Measurements from ENCODE around the gene NWD2. TPM values are rescaled to one million over a fixed set of nuclear protein-coding genes. Genes with fewer than 3 reads are reported as not detected.

NWD2 gene
- total RNA-seq, 1 experiment from 2014 or later = under 0.01 TPM

DNA sequence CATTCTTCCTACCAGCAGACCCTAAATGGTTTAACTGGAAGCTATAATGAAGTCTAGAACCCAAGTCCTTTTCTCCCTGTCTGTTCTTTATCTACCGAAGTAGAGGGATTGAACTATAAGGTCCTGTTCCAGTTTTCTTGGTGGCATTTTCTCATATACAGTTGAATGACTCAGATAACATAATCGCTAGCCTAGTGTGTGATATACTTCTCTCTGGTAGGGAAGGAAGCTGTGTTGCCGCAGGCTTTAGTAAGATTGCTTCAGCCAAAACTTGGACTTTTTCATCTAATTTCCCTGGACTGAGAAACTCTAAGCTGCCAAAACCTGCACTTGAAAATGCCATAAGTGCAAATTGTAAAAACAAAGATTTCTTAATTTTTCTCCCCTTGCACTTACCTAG, 123.4 kb downstream of the NWD2 start:
- TF ChIP-seq EZH2phosphoT487 (IDR thresholded peaks at IDR 0.05; ENCODE audit: borderline replicate concordance, low read length) (no peak), EZH2 (IDR thresholded peaks at IDR 0.05; ENCODE audit: low read length, unreplicated experiment) (no peak)
- TF ChIP-seq, protein P1, sequence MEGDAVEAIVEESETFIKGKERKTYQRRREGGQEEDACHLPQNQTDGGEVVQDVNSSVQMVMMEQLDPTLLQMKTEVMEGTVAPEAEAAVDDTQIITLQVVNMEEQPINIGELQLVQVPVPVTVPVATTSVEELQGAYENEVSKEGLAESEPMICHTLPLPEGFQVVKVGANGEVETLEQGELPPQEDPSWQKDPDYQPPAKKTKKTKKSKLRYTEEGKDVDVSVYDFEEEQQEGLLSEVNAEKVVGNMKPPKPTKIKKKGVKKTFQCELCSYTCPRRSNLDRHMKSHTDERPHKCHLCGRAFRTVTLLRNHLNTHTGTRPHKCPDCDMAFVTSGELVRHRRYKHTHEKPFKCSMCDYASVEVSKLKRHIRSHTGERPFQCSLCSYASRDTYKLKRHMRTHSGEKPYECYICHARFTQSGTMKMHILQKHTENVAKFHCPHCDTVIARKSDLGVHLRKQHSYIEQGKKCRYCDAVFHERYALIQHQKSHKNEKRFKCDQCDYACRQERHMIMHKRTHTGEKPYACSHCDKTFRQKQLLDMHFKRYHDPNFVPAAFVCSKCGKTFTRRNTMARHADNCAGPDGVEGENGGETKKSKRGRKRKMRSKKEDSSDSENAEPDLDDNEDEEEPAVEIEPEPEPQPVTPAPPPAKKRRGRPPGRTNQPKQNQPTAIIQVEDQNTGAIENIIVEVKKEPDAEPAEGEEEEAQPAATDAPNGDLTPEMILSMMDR (conservative IDR thresholded peaks at IDR 0.05; ENCODE audit: low read depth, low read length) = no peak
- POLR2A ChIA-PET (ENCODE audit: unreplicated experiment) = no interaction called here

DNA sequence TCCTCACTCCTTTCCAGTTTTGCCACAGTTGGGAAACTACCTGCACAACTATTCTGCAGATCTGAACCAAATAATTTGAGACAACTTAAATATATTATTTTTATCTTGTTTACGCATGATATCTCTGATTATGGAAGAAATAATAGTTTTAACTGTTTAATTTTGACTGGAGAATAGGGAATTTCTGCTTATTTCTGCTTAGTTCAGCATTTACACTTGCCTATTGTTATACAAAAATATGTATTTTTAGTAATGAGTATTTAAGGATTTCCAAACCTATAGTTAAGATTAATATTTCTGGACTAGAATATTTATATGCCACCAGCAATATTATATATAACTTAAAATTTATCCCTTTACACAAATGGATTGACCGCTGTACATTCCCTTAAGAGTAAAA, 125.5 kb downstream of the NWD2 start:
- Histone ChIP-seq H2AFZ (ENCODE audit: low read length) (no peak overlapping the region), H3K9me3 (ENCODE audit: low read length) (no peaks in the 10 kb centered on the region), H3K36me3 (ENCODE audit: low read depth, low read length) (no peaks in the 10 kb centered on the region), H3K27me3 (ENCODE audit: low read length) (peaks cover 49% of the 10 kb centered on the region), H3K4me2 (ENCODE audit: low read length) (no peak overlapping the region), H3K9me2 (replicated peaks; ENCODE audit: low read length) (no peaks in the 10 kb centered on the region), H3K4me3 (ENCODE audit: low read length) (no peak overlapping the region), H4K20me1 (ENCODE audit: low read length) (no peaks in the 10 kb centered on the region), H3K79me2 (ENCODE audit: low read length) (no peaks in the 10 kb centered on the region), H3K9ac (ENCODE audit: low read length) (no peak overlapping the region), H3K27ac (ENCODE audit: low read length) (no peak overlapping the region), H3K4me1 (ENCODE audit: insufficient read depth, low read length) (no peaks in the 10 kb centered on the region), H3F3A (ENCODE audit: low read length, unreplicated experiment) (no peaks in the 10 kb centered on the region)
- ATAC-seq = no peak
- no peak for DNase-seq
- POLR2A ChIA-PET (ENCODE audit: unreplicated experiment) = no interaction called here
- CTCF ChIA-PET = no interaction called here
- no TSS peak for BruUV-seq (replicated peaks)
- intact Hi-C loops (cut with micrococcal nuclease) = no loop called here
- TF ChIP-seq EZH2 (IDR thresholded peaks at IDR 0.05; ENCODE audit: low read length, unreplicated experiment) = no peak
- no peak for TF ChIP-seq EZH2phosphoT487 (IDR thresholded peaks at IDR 0.05; ENCODE audit: borderline replicate concordance, low read length)
- TF ChIP-seq, protein P1 (conservative IDR thresholded peaks at IDR 0.05; ENCODE audit: low read depth, low read length) = no peak

More for the DNA sequence above, 123.4 kb downstream of the NWD2 start:
- Histone ChIP-seq H3K36me3 (ENCODE audit: low read depth, low read length) (no peaks in the 10 kb centered on the region), H3F3A (ENCODE audit: low read length, unreplicated experiment) (no peaks in the 10 kb centered on the region), H3K27ac (ENCODE audit: low read length) (no peak overlapping the region), H3K79me2 (ENCODE audit: low read length) (no peaks in the 10 kb centered on the region), H3K9me2 (replicated peaks; ENCODE audit: low read length) (no peaks in the 10 kb centered on the region), H3K27me3 (ENCODE audit: low read length) (peaks cover 37% of the 10 kb centered on the region), H3K4me1 (ENCODE audit: insufficient read depth, low read length) (no peaks in the 10 kb centered on the region), H3K9me3 (ENCODE audit: low read length) (no peaks in the 10 kb centered on the region), H3K9ac (ENCODE audit: low read length) (no peak overlapping the region), H2AFZ (ENCODE audit: low read length) (no peak overlapping the region), H3K4me2 (ENCODE audit: low read length) (no peak overlapping the region), H4K20me1 (ENCODE audit: low read length) (no peaks in the 10 kb centered on the region), H3K4me3 (ENCODE audit: low read length) (no peak overlapping the region)
- BruUV-seq (replicated peaks) = no TSS peak
- intact Hi-C loops (cut with micrococcal nuclease) = no loop called here
- no peak for ATAC-seq
- CTCF ChIA-PET = no interaction called here
- no peak for DNase-seq

DNA sequence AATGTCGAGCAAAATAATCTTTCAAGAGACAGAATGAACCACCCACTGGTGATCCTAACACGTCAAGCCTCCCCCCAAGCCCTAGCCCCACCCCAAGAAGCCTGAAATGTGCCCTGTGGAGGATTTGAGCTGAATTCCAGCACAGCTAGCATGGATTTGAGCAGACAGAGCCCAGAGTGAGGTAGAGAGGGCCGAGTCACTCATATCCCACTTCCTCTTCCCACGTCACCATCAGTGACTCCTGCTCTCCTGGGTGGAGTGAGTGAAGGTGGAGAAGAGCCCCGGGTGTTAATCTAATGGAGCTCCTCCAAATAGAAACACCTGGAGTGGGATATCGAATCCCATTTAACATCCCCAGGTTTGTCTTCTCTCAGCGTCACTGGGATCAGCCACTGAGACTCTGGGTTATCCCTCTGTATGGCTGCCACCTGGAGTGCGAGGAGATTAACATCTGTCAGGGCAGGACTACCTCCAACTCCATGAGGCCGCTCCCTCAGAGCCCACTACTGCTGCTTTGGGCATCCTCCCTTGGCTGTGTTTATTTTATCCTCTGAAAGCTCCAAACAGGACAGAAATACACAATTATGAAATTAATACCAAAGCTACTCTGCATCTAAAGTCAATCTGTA, 136.6 kb downstream of the NWD2 start:
- H3K36me3 ChIP-seq (ENCODE audit: low read depth, low read length) = no peaks in the 10 kb centered on the region
- H3K27me3 ChIP-seq (ENCODE audit: low read length) = peaks cover 49% of the 10 kb centered on the region
- no peak overlapping the region for H3K4me3 ChIP-seq (ENCODE audit: low read length)
- TF ChIP-seq, protein P1 (conservative IDR thresholded peaks at IDR 0.05; ENCODE audit: low read depth, low read length) = no peak
- TF ChIP-seq EZH2phosphoT487 (IDR thresholded peaks at IDR 0.05; ENCODE audit: borderline replicate concordance, low read length) (no peak), EZH2 (IDR thresholded peaks at IDR 0.05; ENCODE audit: low read length, unreplicated experiment) (no peak)
- no peaks in the 10 kb centered on the region for H3F3A ChIP-seq (ENCODE audit: low read length, unreplicated experiment)
- no peak overlapping the region for H3K9ac ChIP-seq (ENCODE audit: low read length)
- H3K4me1 ChIP-seq (ENCODE audit: insufficient read depth, low read length) = no peaks in the 10 kb centered on the region
- H3K27ac ChIP-seq (ENCODE audit: low read length) = no peak overlapping the region
- intact Hi-C loops (cut with micrococcal nuclease) = no loop called here
- DNase-seq = no peak
- no peak overlapping the region for H3K4me2 ChIP-seq (ENCODE audit: low read length)
- POLR2A ChIA-PET (ENCODE audit: unreplicated experiment) = no interaction called here
- no peaks in the 10 kb centered on the region for H3K79me2 ChIP-seq (ENCODE audit: low read length)
- CTCF ChIA-PET = no interaction called here
- no peak for ATAC-seq
- no peak overlapping the region for H2AFZ ChIP-seq (ENCODE audit: low read length)
- H4K20me1 ChIP-seq (ENCODE audit: low read length) = no peaks in the 10 kb centered on the region
- H3K9me2 ChIP-seq (replicated peaks; ENCODE audit: low read length) = no peaks in the 10 kb centered on the region
- no TSS peak for BruUV-seq (replicated peaks)
- H3K9me3 ChIP-seq (ENCODE audit: low read length) = no peaks in the 10 kb centered on the region
